HUES64 (cell line): Measurements from ENCODE around the gene FAM181B.

Source experiments
- H3K27ac ChIP-seq: 2 replicates; pipeline ENCODE4 v1.7.0; 2013; ENCODE audit warnings: low read depth, low read length, inconsistent platforms
- H3K27me3 ChIP-seq: 2 replicates; pipeline ENCODE4 v1.6.1; 2013; ENCODE audit warnings: mild to moderate bottlenecking, low read length; ENCODE audit not compliant: insufficient read depth
- H3K36me3 ChIP-seq: 2 replicates; pipeline ENCODE4 v1.6.1; 2013; ENCODE audit warnings: mild to moderate bottlenecking, low read length; ENCODE audit not compliant: insufficient read depth
- H3K4me1 ChIP-seq: 2 replicates; pipeline ENCODE4 v1.6.1; 2013; ENCODE audit warnings: mild to moderate bottlenecking, low read length, moderate library complexity; ENCODE audit not compliant: insufficient read depth
- H3K4me3 ChIP-seq: 2 replicates; pipeline ENCODE4 v1.5.1; 2013; ENCODE audit warnings: mild to moderate bottlenecking, low read length, moderate library complexity
- H3K9ac ChIP-seq: 2 replicates; pipeline ENCODE4 v1.6.1; 2013; ENCODE audit warnings: mild to moderate bottlenecking, low read depth, low read length
- H3K9me3 ChIP-seq: 2 replicates; pipeline ENCODE4 v1.6.1; 2013; ENCODE audit warnings: low read depth, low read length; ENCODE audit not compliant: insufficient read depth
- WGBS: fragments of 150-250, 120-280 bp; methylation state at CpG from one replicate; pipeline ENCODE4 v1.1.7; 2013; ENCODE audit warnings: missing lambda C conversion rate; 5-methylcytosine and 5-hydroxymethylcytosine counted together

The FAM181B gene

GRCh38 chr11:82682003-82682751 lies 51.5 kb downstream of the FAM181B start:
- H3K36me3 ChIP-seq: no peaks in the 10 kb centered on the region
- no peak overlapping the region for H3K4me3 ChIP-seq
- H3K4me1 ChIP-seq: peaks cover 3% of the 10 kb centered on the region; the same call in 1 of the 2 replicates
- 50% methylated on average over 6 of the region's 6 CpGs for WGBS
- no peak overlapping the region for H3K9ac ChIP-seq
- H3K27me3 ChIP-seq: no peaks in the 10 kb centered on the region
- no peak overlapping the region for H3K27ac ChIP-seq
- H3K9me3 ChIP-seq: 0 out of 2 replicates have a peak, but pooled peaks cover 4% of the 10 kb centered on the region

GRCh38 chr11:82680252-82680651 lies 53.4 kb downstream of the FAM181B start:
- H3K4me1 ChIP-seq: peaks cover 3% of the 10 kb centered on the region; the same call in 1 of the 2 replicates
- H3K27me3 ChIP-seq: no peaks in the 10 kb centered on the region
- H3K36me3 ChIP-seq: no peaks in the 10 kb centered on the region
- WGBS: 81% methylated on average over 1 of the region's 1 CpG
- H3K27ac ChIP-seq: no peak overlapping the region
- no peak overlapping the region for H3K4me3 ChIP-seq
- H3K9ac ChIP-seq: no peak overlapping the region
- H3K9me3 ChIP-seq: 0 out of 2 replicates have a peak, but pooled peaks cover 4% of the 10 kb centered on the region
